Cardiac muscle cell (in vitro differentiated cells and primary cell): ENCODE results near the gene PPP6C. TPM values are rescaled to one million over a fixed set of nuclear protein-coding genes. Genes with fewer than 3 reads are reported as not detected.
A peak's percentile ranks its signal among the peaks of the same experiment; 100 is the strongest.
"Not testable (repeated sequence)": the region's sequence is repeated elsewhere in the genome, so short reads cannot be mapped to it uniquely, and the experiment has no call there.

ENCODE experiments used
- DNase-seq, 2 donors: peaks; one replicate each; pipeline versions ENCODE4 v3.0.0 to v3.0.0-alpha.2; 2010 to 2017; ENCODE audit warnings: low read depth in 1 of 2, low spot score in 1 of 2
- H3K27ac ChIP-seq: fragments of 200-600 bp; sonication (generic); 2 replicates; pipeline ENCODE4 v1.5.1; 2016
- H3K27me3 ChIP-seq: fragments of 200-600 bp; sonication (generic); 2 replicates; pipeline ENCODE4 v1.6.0; 2016; ENCODE audit warnings: control low read depth
- H3K36me3 ChIP-seq: fragments of 200-600 bp; sonication (generic); 2 replicates; pipeline ENCODE4 v1.5.1; 2016; ENCODE audit warnings: control low read depth
- H3K4me1 ChIP-seq: fragments of 200-600 bp; sonication (generic); 2 replicates; pipeline ENCODE4 v1.8.1; 2017; ENCODE audit warnings: low read depth, mild to moderate bottlenecking, mixed run types
- H3K4me3 ChIP-seq: fragments of 200-600 bp; sonication (generic); 2 replicates; pipeline ENCODE4 v1.5.1; 2016; ENCODE audit warnings: mild to moderate bottlenecking
- H3K9me3 ChIP-seq: fragments of 200-600 bp; sonication (generic); 2 replicates; pipeline ENCODE4 v1.5.1; 2017; ENCODE audit warnings: low read depth, mild to moderate bottlenecking, control low read depth
- CTCF ChIP-seq: IDR thresholded peaks from 2 replicates; pipeline ENCODE4 v1.5.1; 2012; ENCODE audit warnings: low read depth, mild to moderate bottlenecking, low read length
- polyA plus RNA-seq: library from polyadenylated mRNA; unstranded; fragments of >200 nt; fragmentation: Nextera tagmentation; extraction: Ambion mirVana; gene quantifications from 2 replicates; pipeline ENCODE4 v1.2.1, GENCODE V29; 2016
- total RNA-seq: library from RNA; depleted of rRNA; stranded (reverse); fragments of >200 nt; gene quantifications from 2 replicates; pipeline ENCODE4 v1.2.3, GENCODE V29; 2016

The PPP6C gene
- total and polyA plus RNA-seq, 2 experiments from 2014 or later = 16.3 to 16.5 TPM

GRCh38 chr9:125183561-125183960, 6.0 kb downstream of the PPP6C start:
- H3K4me1 ChIP-seq = peaks cover 6% of the 10 kb centered on the region
- DNase-seq = no peak
- H3K36me3 ChIP-seq = no peaks in the 10 kb centered on the region
- H3K27ac ChIP-seq = no peak overlapping the region
- no peaks in the 10 kb centered on the region for H3K27me3 ChIP-seq
- H3K9me3 ChIP-seq = no peaks in the 10 kb centered on the region
- no peak for TF ChIP-seq CTCF
- H3K4me3 ChIP-seq = no peak overlapping the region

GRCh38 chr9:125183054-125183453, 6.5 kb downstream of the PPP6C start:
- no peaks in the 10 kb centered on the region for H3K36me3 ChIP-seq
- peaks cover 6% of the 10 kb centered on the region for H3K4me1 ChIP-seq
- peak in 1 of 2 donors; percentile 48 for DNase-seq
- no peak overlapping the region for H3K4me3 ChIP-seq
- no peaks in the 10 kb centered on the region for H3K9me3 ChIP-seq
- TF ChIP-seq CTCF = no peak
- peak overlapping the region; percentile 58 for H3K27ac ChIP-seq
- H3K27me3 ChIP-seq = no peaks in the 10 kb centered on the region

- H3K36me3 ChIP-seq, H3K27ac ChIP-seq, H3K9me3 ChIP-seq, DNase-seq, H3K4me3 ChIP-seq, H3K27me3 ChIP-seq, H3K4me1 ChIP-seq: not testable (repeated sequence)
Observed at GRCh38 chr9:125181756-125182155, 7.8 kb downstream of the PPP6C start.

- peaks cover 6% of the 10 kb centered on the region for H3K4me1 ChIP-seq
- no peaks in the 10 kb centered on the region for H3K27me3 ChIP-seq
- TF ChIP-seq CTCF = no peak
- no peaks in the 10 kb centered on the region for H3K36me3 ChIP-seq
- H3K4me3 ChIP-seq = no peak overlapping the region
- H3K27ac ChIP-seq = no peak overlapping the region
- no peak for DNase-seq
- no peaks in the 10 kb centered on the region for H3K9me3 ChIP-seq
Observed at GRCh38 chr9:125180876-125181275, 8.7 kb downstream of the PPP6C start.

- H3K27ac ChIP-seq, H3K27me3 ChIP-seq, H3K9me3 ChIP-seq, H3K4me3 ChIP-seq, H3K4me1 ChIP-seq, H3K36me3 ChIP-seq, DNase-seq: not testable (repeated sequence)
Observed at GRCh38 chr9:125179776-125180175, 9.8 kb downstream of the PPP6C start.

GRCh38 chr9:125177888-125178287, 11.7 kb downstream of the PPP6C start:
- H3K27me3 ChIP-seq = no peaks in the 10 kb centered on the region
- H3K4me3 ChIP-seq = no peak overlapping the region
- no peaks in the 10 kb centered on the region for H3K9me3 ChIP-seq
- H3K4me1 ChIP-seq = peaks cover 2% of the 10 kb centered on the region
- no peak overlapping the region for H3K27ac ChIP-seq
- no peak for TF ChIP-seq CTCF
- DNase-seq = no peak
- H3K36me3 ChIP-seq = no peaks in the 10 kb centered on the region

- Histone ChIP-seq H3K27ac (no peak overlapping the region), H3K36me3 (no peaks in the 10 kb centered on the region), H3K9me3 (no peaks in the 10 kb centered on the region), H3K27me3 (no peaks in the 10 kb centered on the region), H3K4me3 (no peak overlapping the region), H3K4me1 (no peaks in the 10 kb centered on the region)
- no peak for TF ChIP-seq CTCF
- DNase-seq = no peak
Observed at GRCh38 chr9:125176636-125177035, 13.0 kb downstream of the PPP6C start.
